GM18502 (cell line): ENCODE results near the gene PTH2R.

Source experiments
- ATAC-seq: cut with Tn5 transposase; IDR thresholded peaks from one replicate; pipeline ENCODE4 v1.9.1; 2021; ENCODE audit warnings: mild to moderate bottlenecking; ENCODE audit not compliant: unreplicated experiment, poor library complexity

PTH2R gene

GRCh38 chr2:208541461-208541988, 134.9 kb downstream of the PTH2R start:
- no peak for ATAC-seq

GRCh38 chr2:208541989-208542464, 135.4 kb downstream of the PTH2R start:
- no peak for ATAC-seq

GRCh38 chr2:208542465-208543041, 136.0 kb downstream of the PTH2R start:
- ATAC-seq, result peak; percentile 54
